Nephron progenitor cell (in vitro differentiated cells): Measurements from ENCODE around the gene ATP9A.

Source experiments
- DNase-seq: peaks from one replicate; pipeline ENCODE4 v3.0.0; 2021
- H3K27ac Mint-ChIP-seq: 2 replicates; pipeline ENCODE4 v1.8.0; 2021; ENCODE audit warnings: mild to moderate bottlenecking, moderate library complexity, mixed read lengths
- H3K27me3 Mint-ChIP-seq: 2 replicates; pipeline ENCODE4 v1.8.0; 2021; ENCODE audit warnings: mild to moderate bottlenecking, low read depth, mixed read lengths; ENCODE audit not compliant: poor library complexity
- H3K36me3 Mint-ChIP-seq: 2 replicates; pipeline ENCODE4 v1.8.0; 2021; ENCODE audit warnings: low read depth, mixed read lengths
- H3K4me1 Mint-ChIP-seq: 2 replicates; pipeline ENCODE4 v1.8.0; 2021; ENCODE audit warnings: mixed read lengths
- H3K4me3 Mint-ChIP-seq: 2 replicates; pipeline ENCODE4 v1.8.0; 2021; ENCODE audit warnings: mild to moderate bottlenecking, moderate library complexity, mixed read lengths
- H3K9me3 Mint-ChIP-seq: 2 replicates; pipeline ENCODE4 v1.8.0; 2021; ENCODE audit warnings: mild to moderate bottlenecking, moderate library complexity, mixed read lengths
- CTCF ChIP-seq: fragments of 200-600 bp; sonication (generic); IDR thresholded peaks from 2 replicates; pipeline ENCODE4 v1.5.0; 2021; ENCODE audit warnings: antibody characterized with exemption

Gene ATP9A

GRCh38 chr20:51604851-51605250 lies 163.3 kb downstream of the ATP9A start:
- no peak overlapping the region for H3K4me3 Mint-ChIP-seq
- no peaks in the 10 kb centered on the region for H3K9me3 Mint-ChIP-seq
- H3K27me3 Mint-ChIP-seq: peaks cover 7% of the 10 kb centered on the region
- TF ChIP-seq CTCF: no peak
- peaks cover 53% of the 10 kb centered on the region for H3K36me3 Mint-ChIP-seq
- DNase-seq: no peak
- peaks cover 33% of the 10 kb centered on the region for H3K4me1 Mint-ChIP-seq
- H3K27ac Mint-ChIP-seq: no peak overlapping the region

- Mint-ChIP-seq H3K4me3 (no peak overlapping the region), H3K36me3 (peaks cover 44% of the 10 kb centered on the region), H3K27me3 (peaks cover 7% of the 10 kb centered on the region), H3K9me3 (no peaks in the 10 kb centered on the region), H3K4me1 (peaks cover 53% of the 10 kb centered on the region), H3K27ac (no peak overlapping the region)
- DNase-seq: no peak
- no peak for TF ChIP-seq CTCF
Measured at GRCh38 chr20:51602131-51602530, 166.1 kb downstream of the ATP9A start.

- no peaks in the 10 kb centered on the region for H3K9me3 Mint-ChIP-seq
- DNase-seq: no peak
- no peak for TF ChIP-seq CTCF
- no peak overlapping the region for H3K4me3 Mint-ChIP-seq
- H3K4me1 Mint-ChIP-seq: peaks cover 61% of the 10 kb centered on the region
- peaks cover 49% of the 10 kb centered on the region for H3K36me3 Mint-ChIP-seq
- H3K27ac Mint-ChIP-seq: peak overlapping the region; percentile 16
- H3K27me3 Mint-ChIP-seq: peaks cover 12% of the 10 kb centered on the region
Measured at GRCh38 chr20:51600950-51601349, 167.2 kb downstream of the ATP9A start.

- H3K4me1 Mint-ChIP-seq: peaks cover 63% of the 10 kb centered on the region
- peaks cover 47% of the 10 kb centered on the region for H3K36me3 Mint-ChIP-seq
- H3K27me3 Mint-ChIP-seq: peaks cover 12% of the 10 kb centered on the region
- H3K9me3 Mint-ChIP-seq: no peaks in the 10 kb centered on the region
- TF ChIP-seq CTCF: no peak
- H3K27ac Mint-ChIP-seq: peak overlapping the region; percentile 16
- H3K4me3 Mint-ChIP-seq: peak overlapping the region; percentile 37
- DNase-seq: no peak
Measured at GRCh38 chr20:51600016-51600420, 168.2 kb downstream of the ATP9A start.

- peak; percentile 13 for DNase-seq
- Mint-ChIP-seq H3K36me3 (peaks cover 35% of the 10 kb centered on the region), H3K27ac (no peak overlapping the region), H3K4me1 (peaks cover 69% of the 10 kb centered on the region), H3K9me3 (no peaks in the 10 kb centered on the region), H3K27me3 (peaks cover 20% of the 10 kb centered on the region), H3K4me3 (peak overlapping the region; percentile 47)
- TF ChIP-seq CTCF: no peak
Measured at GRCh38 chr20:51598556-51598955, 169.6 kb downstream of the ATP9A start.

GRCh38 chr20:51597389-51598231 lies 170.6 kb downstream of the ATP9A start:
- Mint-ChIP-seq H3K36me3 (peaks cover 35% of the 10 kb centered on the region), H3K9me3 (no peaks in the 10 kb centered on the region), H3K27me3 (peaks cover 20% of the 10 kb centered on the region), H3K27ac (no peak overlapping the region), H3K4me1 (peaks cover 62% of the 10 kb centered on the region), H3K4me3 (no peak overlapping the region)
- no peak for DNase-seq
- no peak for TF ChIP-seq CTCF
